ENCODE data around the gene CPSF6.
"Not testable (repeated sequence)": the region's sequence is repeated elsewhere in the genome, so short reads cannot be mapped to it uniquely, and the experiment has no call there.

CPSF6 gene, protein sequence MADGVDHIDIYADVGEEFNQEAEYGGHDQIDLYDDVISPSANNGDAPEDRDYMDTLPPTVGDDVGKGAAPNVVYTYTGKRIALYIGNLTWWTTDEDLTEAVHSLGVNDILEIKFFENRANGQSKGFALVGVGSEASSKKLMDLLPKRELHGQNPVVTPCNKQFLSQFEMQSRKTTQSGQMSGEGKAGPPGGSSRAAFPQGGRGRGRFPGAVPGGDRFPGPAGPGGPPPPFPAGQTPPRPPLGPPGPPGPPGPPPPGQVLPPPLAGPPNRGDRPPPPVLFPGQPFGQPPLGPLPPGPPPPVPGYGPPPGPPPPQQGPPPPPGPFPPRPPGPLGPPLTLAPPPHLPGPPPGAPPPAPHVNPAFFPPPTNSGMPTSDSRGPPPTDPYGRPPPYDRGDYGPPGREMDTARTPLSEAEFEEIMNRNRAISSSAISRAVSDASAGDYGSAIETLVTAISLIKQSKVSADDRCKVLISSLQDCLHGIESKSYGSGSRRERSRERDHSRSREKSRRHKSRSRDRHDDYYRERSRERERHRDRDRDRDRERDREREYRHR

DNA sequence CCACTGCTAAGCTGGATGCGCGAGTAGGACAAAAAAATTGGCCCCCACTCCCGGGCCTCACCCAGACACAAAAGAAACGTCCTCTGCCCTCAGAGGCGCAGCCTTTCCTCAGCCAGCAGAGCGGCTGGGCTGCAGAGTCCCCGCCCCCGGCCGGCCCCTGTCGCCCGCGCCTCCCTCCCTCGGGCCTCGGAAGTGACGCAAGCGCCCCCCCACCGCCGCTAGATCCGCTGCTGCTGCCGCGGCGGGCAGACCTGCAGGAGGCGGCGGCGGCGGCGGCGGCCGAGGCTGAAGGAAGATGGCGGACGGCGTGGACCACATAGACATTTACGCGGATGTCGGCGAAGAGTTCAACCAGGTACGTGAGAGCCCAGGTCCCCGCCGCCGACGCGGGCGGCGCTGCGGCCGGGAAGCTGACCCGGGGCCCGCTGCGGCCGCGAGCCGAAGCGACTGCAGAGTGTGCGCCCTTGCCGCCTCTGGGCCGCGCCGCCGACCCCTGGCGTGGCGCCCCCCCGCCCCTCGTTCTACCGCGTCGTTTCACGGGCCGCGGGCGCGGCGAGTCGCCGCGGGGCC lies at the start of gene CPSF6:
Gene CPSF6, plus strand, starts transcription at position 218 of the 570 bp plus-strand sequence. Its CDS starts 78 bp downstream, at position 296.
- DNase-seq (ENCODE audit: low read depth in 4 of 4, low spot score in 1 of 4): peak; percentile 92 to 97 (median 96)

DNA sequence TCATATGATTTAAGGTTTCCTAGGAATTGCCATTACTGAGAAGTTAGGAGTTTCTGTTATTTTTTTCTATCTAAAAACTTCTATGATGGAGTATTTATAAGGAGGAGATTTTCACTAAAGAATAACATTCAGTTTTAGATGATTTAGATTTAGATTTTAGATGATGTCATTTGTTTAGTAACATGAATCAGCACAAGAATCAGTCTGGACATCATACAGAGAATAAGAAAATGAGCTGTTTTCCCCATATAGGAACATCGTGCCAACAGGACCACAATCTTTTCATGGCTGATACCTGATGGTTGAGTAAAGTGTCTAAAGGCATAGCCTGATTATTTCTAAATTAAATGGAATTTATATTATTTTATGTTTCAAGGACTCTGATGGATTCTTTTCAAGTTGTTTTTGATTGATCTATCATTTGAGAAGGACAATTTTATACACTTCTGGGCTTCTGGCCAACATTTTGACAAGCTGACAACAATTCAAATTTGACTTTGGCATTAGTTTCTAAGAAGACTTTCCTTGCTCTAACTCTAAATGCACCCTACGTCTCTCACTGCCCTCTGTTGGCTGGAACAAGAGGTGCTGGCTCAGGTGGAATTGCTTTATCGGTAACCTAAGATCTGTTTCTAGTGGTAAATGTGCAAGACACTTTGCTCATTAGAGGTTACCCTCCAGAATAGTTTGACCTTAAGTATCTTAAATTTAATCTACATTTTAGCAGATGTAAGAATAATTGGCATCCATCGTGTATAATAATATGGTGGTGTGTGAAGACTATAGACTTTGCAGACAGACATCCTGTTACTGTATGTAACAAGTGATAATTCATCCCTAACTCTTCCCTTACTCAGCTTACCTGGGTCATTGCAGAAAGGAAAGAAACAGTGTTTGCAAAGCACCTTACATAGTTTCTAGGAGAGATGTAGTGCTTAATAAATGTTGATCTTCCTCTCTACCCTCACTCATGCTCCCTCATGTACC lies 42.8 kb upstream of the CPSF6 start:
- DNase-seq (ENCODE audit: low read depth in 4 of 4, low spot score in 1 of 4): no peak

DNA sequence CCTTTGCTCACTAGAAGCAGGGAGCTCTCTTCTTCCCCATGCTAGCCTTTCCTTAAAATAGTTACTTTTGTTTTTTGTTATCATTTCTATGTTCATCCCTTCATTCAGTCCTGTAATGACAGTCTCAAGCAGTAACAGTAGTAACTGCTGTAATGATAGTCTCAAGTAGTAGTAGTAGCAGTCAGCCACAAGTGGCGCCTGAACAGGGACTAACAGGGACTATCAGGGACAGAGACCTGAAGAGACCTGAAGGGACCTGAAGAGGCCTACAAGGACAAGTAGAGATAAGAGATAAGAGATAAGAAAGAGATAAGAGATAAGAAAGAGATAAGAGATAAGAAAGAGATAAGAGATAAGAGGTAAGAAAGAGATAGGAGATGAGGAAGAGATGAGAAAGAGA lies 39.4 kb upstream of the CPSF6 start:
- DNase-seq (ENCODE audit: low read depth in 4 of 4, low spot score in 1 of 4): not testable (repeated sequence)

DNA sequence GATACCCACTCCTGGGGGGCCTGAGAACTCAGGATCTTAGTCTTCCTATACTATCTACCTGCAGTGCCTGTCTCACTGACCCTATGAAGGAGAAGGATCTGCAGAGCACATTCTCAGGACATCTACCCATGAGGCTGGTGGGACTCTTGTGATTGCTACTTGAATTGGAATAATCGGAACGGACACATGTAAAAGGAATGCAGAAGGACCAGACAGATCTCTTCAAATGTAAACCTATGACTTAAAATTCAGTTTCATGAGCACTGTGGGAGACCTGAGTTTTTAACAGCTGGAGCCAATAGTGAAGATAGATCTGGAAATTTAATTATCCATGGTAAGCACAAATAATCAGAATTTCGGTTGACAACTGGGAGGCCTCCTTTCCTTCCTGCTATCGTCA lies 35.2 kb upstream of the CPSF6 start:
- DNase-seq (ENCODE audit: low read depth in 4 of 4, low spot score in 1 of 4): no peak

DNA sequence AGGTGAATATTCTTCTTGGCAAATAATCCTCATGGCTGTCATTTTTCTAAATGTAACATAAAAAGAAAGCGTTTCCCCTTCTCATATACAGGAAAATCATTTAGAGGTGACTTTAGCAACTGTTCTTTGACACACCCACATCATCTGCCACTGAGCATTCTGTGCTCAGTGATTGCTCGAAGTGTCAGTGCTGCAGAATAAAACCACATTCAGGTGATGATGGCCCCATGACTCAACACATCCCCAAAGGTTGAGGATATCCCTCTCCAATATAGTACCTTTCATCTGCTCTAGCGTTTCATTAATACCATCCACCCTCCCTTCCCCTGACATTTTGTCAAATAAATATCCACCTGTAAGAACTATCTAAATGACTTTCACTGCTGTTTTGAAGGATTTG lies 28.7 kb upstream of the CPSF6 start:
- no peak for DNase-seq (ENCODE audit: low read depth in 4 of 4, low spot score in 1 of 4)

DNA sequence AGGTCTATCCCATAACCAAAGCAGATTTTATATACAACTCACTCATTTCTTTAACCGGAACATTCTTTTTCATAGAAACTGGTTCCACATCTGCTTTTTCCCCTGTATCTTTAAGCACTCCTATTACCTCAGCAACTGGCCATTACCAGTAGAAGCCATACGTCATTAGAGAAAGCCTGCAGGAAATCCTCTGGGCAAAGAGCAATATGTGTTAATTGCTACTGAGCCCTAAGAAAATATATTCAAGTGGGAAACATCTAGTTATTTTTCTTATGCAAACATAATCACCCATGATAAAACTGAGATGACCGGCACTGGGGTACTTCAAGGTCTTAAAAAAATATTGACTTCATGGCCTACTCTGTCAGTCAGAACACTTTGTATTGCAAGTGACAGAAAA lies 28.2 kb upstream of the CPSF6 start:
- no peak for DNase-seq (ENCODE audit: low read depth in 4 of 4, low spot score in 1 of 4)

DNA sequence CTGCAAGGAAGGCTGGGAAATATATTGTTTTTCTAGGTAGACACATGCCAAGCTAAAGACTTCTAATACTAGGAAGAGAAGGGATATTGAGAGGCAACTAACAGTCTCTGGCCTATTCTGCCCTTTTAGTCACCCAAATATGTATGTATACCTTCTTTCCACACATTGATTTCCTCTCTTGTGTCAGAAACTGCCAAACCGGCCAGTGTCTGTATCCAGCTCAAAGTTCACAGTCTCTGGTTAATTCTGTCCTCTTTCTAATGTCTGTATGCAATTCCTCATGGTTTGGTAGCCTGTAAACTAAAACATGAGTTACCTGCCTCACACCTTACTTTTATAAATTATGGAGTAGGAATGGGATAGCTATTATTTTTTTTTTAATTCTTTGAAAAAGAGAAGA lies 25.2 kb upstream of the CPSF6 start:
- no peak for DNase-seq (ENCODE audit: low read depth in 4 of 4, low spot score in 1 of 4)

DNA sequence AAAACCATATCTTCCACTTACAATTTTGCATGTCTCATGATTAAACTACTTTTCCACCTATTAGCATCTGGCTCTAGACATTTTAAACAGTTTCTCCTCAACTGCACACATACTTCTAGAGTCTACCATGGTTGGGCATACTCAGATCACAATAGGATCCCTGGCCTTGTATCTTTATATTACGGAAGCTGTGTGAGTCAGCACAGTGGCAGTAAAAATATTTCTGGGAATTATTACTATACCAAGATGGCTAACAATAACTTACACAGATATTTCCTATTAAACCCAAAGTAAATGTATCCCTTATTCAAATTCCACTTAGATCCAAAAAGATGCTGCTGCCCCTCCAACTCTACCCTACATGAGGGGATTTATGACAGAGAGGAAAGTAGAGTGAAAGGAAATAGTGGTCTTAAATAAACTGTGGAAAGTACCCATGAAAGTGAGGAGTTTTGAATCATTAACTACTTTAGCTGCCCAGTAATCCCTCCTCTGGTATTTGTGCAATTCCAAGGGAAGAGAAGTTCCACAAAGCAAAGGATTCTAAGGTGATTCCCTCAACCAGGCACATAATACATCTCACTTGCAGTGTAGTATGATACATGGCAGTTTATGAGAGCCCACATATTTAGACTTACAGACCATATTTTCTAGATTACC lies 14.0 kb upstream of the CPSF6 start:
- no peak for DNase-seq (ENCODE audit: low read depth in 4 of 4, low spot score in 1 of 4)

DNA sequence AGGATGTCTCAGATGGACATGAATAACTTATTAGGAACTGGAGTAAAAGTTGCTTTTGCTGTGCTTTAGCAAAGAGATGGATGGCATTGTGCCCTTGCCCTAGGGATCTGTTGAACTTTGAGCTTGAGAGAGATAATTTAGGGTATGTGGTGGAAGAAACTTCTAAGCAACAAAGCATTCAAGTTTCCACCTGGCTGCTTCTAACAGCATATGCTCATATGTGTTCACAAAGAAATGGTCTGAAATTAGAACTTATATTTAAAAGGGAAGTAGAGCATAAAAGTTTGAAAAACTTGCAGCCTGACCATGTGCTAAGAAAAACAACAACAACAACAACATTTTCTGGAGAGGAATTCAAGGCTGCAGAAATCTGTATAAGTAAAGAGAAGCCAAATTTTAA lies 7.9 kb upstream of the CPSF6 start:
- no peak for DNase-seq (ENCODE audit: low read depth in 4 of 4, low spot score in 1 of 4)

DNA sequence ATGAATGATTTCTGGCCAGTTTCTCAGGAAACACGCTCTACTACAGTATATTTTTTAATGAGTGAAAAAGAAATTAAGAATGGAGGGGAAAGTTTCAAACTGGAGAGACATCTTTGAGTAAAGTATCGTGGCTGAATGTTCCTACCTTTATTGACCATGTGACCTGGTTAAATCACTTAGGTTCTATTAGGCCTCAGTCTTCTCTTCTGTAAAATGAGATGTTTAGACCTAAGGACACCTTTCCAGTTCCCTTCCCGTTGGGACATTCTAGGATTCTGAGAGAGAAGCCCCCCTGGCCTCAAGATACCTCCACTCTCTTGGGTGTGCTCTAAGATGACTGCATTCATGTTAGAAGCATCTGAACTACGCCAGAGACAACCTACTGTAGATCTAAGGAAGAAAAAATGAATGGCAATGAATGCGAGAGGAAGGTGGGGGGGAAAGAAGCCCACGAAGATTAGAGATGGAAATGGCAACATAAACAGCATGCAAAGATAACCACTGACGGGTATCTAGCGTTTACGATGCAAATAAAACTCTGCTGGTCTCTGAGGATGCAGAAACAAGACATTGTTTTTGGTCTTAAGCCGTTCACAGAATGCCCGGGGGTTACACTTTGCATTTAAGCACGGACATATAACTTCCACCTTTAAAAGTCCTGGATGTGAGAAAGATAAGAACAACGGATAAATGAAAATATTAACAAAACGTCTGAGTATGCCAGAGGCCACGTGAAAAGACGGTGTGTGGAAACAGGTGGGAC lies 599 bp upstream of the CPSF6 start:
- DNase-seq (ENCODE audit: low read depth in 4 of 4, low spot score in 1 of 4): no peak

DNA sequence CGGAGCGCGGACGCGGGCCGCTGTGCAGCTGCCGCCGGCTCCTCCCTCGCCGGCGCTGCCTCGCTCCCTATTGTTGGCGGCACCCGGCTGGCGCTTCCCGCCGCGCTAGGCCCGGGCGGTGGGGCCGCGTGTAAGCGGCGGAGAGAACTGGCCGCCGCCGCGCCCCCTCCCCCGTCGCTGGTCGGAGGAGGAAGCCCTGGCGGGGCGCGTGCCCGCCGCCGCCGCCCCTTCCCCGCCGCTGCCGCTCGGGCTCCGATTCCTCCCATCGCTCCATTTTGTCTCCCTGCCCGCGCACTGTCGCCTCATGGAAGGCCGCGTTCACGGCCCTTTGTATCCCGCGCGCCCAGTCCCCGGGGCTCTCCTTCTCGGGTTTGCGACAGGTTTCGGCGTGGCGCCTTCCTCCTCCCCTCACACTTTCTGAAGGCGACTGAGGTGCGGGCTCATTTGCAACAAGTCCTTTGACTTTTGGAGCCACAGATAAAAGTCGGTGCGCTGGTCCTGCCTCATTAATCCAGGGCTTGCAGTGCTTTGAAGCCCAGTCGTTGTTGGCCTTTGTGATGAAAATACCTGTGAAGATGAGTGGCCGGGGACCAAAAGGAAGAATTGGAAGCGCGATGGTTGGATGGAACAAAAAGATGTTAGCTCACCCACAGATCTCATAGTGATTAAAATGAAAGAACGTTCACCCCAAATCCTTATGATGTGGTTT lies 707 bp downstream of the CPSF6 start:
- peak; percentile 12 to 30 (median 24) for DNase-seq (ENCODE audit: low read depth in 4 of 4, low spot score in 1 of 4)

DNA sequence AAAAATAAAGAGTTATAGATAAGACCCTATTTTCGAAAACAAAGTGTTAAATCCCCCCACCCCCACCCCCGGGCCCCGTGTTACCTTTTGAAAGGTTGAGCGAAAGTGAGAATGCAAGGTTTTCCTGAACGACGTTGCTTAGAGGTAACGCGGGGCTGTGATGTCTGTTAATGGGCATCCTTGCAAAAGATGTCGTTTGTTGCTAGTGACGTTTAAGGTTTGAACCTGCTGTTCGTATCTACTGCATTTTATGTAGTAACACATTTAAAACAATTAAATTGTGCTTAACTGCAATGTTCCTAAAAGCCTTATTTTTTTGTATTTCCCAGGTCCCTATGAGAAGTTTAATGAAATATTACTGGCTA lies 1.2 kb downstream of the CPSF6 start:
- DNase-seq (ENCODE audit: low read depth in 4 of 4, low spot score in 1 of 4): peak in 1 of 4 experiments; percentile 16

DNA sequence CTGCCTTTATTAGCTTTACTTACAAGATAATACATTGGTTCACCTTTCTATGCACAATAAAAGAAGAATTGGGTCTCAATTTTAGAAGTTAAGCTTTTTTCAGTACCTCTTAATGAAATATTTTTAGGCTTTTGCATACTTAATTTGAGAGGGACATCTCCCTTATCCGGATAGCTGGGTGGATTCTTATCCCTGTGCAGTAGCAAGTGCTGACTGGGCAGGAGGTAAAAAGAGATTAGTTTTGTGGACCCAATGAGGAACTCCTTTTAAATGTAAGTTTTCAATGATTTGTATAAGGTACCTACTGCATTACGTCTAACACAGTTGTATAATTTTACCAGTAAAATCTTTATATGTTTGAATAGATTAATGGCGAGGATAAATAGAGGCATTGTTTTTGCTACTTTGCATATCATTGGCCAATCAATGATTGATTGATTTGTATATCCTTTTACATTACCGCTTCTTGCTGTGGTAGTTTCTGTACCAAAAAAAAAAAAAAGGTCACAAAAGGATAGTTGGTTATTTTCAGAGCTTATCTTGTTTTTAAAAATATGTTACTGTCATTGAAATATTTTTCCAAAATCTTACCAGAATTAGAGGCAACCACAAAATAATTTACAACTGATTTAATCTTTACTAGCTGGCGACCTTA lies 2.2 kb downstream of the CPSF6 start:
- no peak for DNase-seq (ENCODE audit: low read depth in 4 of 4, low spot score in 1 of 4)

DNA sequence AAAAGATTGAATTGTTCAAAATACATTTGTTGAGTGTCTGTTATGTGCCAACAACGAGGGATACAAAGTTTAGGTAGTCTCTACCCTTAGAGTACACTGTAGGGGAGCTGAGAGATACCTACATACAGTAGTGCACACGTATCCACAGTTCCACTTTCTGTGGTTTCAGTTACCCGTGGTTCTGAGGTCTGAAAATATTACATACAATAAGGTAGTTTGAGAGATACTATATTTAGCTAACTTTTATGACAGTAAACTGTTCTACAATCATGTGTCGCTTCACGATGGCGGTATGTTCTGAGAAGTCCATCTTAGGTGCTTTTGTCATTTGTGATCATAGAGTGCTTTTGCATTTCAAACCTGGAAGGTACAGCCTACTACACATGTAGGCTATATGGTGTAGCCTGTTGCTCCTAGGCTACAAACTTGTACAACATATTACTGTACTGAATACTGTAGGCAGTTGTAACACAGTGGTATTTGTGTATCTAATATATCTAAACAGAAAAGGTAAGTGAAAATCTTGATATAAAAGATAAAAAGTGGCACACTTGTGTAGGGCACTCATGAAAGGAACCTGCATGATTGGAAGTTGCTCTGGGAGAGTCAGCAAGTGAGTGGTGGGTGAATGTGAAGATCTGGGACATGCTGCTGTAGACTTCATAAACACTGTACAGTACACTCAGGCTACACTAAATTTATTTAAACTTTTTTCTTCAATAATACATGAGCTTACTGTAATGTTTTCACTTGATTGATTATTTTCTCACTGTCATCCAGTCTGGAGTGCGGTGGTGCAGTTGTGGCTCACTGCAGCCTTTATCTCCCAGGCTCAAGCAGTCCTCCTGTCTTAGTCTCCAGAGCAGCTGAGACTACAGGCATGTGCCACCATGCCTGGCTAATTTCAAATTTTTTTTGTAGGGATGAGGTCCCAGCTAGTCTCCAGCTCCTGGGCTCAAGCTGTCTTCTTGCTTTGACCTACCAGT lies 4.0 kb downstream of the CPSF6 start:
- DNase-seq (ENCODE audit: low read depth in 4 of 4, low spot score in 1 of 4): no peak

DNA sequence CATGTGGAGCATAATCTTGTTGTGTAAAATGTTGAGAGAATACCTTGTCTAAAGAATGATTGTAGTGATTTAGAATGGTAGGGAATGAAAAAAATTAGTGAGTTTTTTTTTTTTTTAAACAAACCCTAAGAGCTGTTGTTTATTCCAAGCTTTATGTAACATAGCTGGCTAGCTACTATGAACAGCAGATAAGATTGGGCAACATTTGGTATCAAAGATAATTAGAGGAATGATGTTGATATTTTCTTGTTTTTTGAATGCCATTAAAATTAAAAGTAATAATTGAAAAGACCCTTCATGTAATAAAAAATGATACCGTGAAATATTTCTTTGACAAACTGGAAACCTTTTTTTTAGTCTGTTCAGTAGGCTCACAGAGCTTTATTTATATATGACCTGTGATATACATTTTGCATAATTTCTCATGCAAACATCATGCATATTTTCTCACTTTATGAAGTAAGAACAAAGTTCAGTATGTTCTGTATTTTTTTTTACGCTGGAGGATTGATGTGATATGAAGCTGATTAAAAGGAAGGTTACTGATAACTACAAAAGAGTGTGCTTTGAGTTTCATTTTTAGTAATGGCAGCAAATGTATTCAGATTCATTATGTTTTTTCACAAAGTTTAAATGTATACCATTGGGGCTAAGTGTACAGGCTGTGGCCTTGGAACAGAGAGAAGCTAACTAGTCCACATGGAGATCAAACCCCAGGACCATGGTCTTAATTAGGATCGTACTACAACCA lies 8.1 kb downstream of the CPSF6 start:
- DNase-seq (ENCODE audit: low read depth in 4 of 4, low spot score in 1 of 4): no peak

DNA sequence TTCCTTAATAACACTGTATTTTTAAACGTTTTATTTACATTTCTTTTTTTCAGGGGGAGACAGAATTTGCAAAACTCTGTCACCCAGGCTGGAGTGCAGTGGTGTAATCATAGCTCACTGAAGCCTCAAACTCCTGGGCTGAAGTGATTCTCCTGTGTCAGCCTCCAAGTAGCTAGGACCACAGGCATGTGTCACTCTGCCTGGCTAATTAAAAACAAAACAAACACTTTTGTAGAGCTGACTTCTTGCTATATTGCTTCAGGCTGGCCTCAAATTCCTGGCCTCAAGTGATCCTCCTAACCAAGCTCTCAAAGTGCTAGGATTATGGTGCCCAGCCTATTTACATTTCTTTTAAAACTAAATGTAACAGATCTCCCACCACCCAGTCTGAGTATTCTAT lies 12.7 kb downstream of the CPSF6 start:
- no peak for DNase-seq (ENCODE audit: low read depth in 4 of 4, low spot score in 1 of 4)

DNA sequence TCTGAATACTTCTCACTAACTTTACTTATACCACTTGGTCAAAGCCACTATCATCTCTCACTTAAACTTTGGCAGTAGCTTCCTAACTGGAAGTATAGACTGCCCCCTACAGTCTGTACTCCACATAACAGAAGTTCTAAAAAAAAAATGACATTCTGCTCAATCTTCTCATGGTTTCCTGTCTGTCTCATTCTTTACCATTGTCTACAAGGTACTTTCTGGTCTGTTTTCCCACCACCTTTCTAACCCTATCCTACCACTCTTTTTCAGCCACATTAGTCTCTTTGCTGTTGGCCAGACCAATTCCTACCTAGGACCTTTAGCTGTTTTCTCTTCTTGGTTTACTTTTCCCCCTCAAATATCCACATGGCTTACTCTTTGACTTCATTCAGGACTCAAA lies 14.7 kb downstream of the CPSF6 start:
- DNase-seq (ENCODE audit: low read depth in 4 of 4, low spot score in 1 of 4): no peak

Data from stimulated activated CD4-positive, alpha-beta T cell treated with anti-CD3 and anti-CD28 coated beads, Interleukin-1b, Interleukin-23, amount 100 ng/mL, for 24 hours (primary cell).